ENCODE measurements around the gene IRF2BP2. TPM values are rescaled to one million over a fixed set of nuclear protein-coding genes. Genes with fewer than 3 reads are reported as not detected.

The IRF2BP2 gene
- total and polyA plus RNA-seq, 2 experiments from 2014 or later, result 68.2 to 135 TPM

- Histone ChIP-seq H3K4me3 (no peak overlapping the region), H4K20me1 (ENCODE audit: insufficient read depth, poor library complexity, severe bottlenecking) (no peaks in the 10 kb centered on the region), H3K4me2 (no peak overlapping the region), H3K9me2 (replicated peaks; ENCODE audit: insufficient read depth) (no peaks in the 10 kb centered on the region), H2AFZ (no peak overlapping the region), H3K4me1 (ENCODE audit: insufficient read depth) (peaks cover 42% of the 10 kb centered on the region), H3K36me3 (replicated peaks; ENCODE audit: insufficient read depth, low read depth) (no peaks in the 10 kb centered on the region), H3K79me2 (no peaks in the 10 kb centered on the region), H3K27ac (no peak overlapping the region), H3K27me3 (no peaks in the 10 kb centered on the region), H3K9me3 (ENCODE audit: low read depth) (no peaks in the 10 kb centered on the region)
- TF ChIP-seq EZH2 (IDR thresholded peaks at IDR 0.05; ENCODE audit: borderline replicate concordance), result no peak
- TF ChIP-seq EZH2phosphoT487 (IDR thresholded peaks at IDR 0.05; ENCODE audit: low read depth, severe bottlenecking, unreplicated experiment), result no peak
- no peak for TF ChIP-seq CTCF (IDR thresholded peaks at IDR 0.05; ENCODE audit: poor library complexity)
- WGBS (ENCODE audit: low lambda C conversion rate, missing lambda C conversion rate), result 95% methylated on average over 6 of the region's 6 CpGs
- DNase-seq (ENCODE audit: low spot score), result no peak
Measured at GRCh38 chr1:234626391-234626790, 16.4 kb upstream of the IRF2BP2 start.

GRCh38 chr1:234624724-234625117 lies 14.7 kb upstream of the IRF2BP2 start:
- DNase-seq (ENCODE audit: low spot score), result no peak
- Histone ChIP-seq H3K4me3 (no peak overlapping the region), H3K36me3 (replicated peaks; ENCODE audit: insufficient read depth, low read depth) (no peaks in the 10 kb centered on the region), H3K79me2 (no peaks in the 10 kb centered on the region), H4K20me1 (ENCODE audit: insufficient read depth, poor library complexity, severe bottlenecking) (no peaks in the 10 kb centered on the region), H3K4me2 (no peak overlapping the region), H3K27ac (peak overlapping the region; percentile 92), H3K9me2 (replicated peaks; ENCODE audit: insufficient read depth) (no peaks in the 10 kb centered on the region), H2AFZ (no peak overlapping the region), H3K9me3 (ENCODE audit: low read depth) (no peaks in the 10 kb centered on the region), H3K27me3 (no peaks in the 10 kb centered on the region), H3K4me1 (ENCODE audit: insufficient read depth) (peaks cover 58% of the 10 kb centered on the region)
- WGBS (ENCODE audit: low lambda C conversion rate, missing lambda C conversion rate), result 74% methylated on average over 3 of the region's 3 CpGs
- TF ChIP-seq CTCF (IDR thresholded peaks at IDR 0.05; ENCODE audit: poor library complexity) (no peak), EZH2phosphoT487 (IDR thresholded peaks at IDR 0.05; ENCODE audit: low read depth, severe bottlenecking, unreplicated experiment) (no peak), EZH2 (IDR thresholded peaks at IDR 0.05; ENCODE audit: borderline replicate concordance) (no peak)

GRCh38 chr1:234621657-234622335 lies 11.8 kb upstream of the IRF2BP2 start:
- no peak overlapping the region for H3K4me2 ChIP-seq
- peak overlapping the region; percentile 92 for H3K27ac ChIP-seq
- H4K20me1 ChIP-seq (ENCODE audit: insufficient read depth, poor library complexity, severe bottlenecking), result no peaks in the 10 kb centered on the region
- no peaks in the 10 kb centered on the region for H3K9me2 ChIP-seq (replicated peaks; ENCODE audit: insufficient read depth)
- no peaks in the 10 kb centered on the region for H3K79me2 ChIP-seq
- no peak overlapping the region for H3K4me3 ChIP-seq
- no peaks in the 10 kb centered on the region for H3K9me3 ChIP-seq (ENCODE audit: low read depth)
- H3K4me1 ChIP-seq (ENCODE audit: insufficient read depth), result peaks cover 77% of the 10 kb centered on the region
- DNase-seq (ENCODE audit: low spot score), result no peak
- H2AFZ ChIP-seq, result no peak overlapping the region
- H3K27me3 ChIP-seq, result no peaks in the 10 kb centered on the region
- TF ChIP-seq EZH2phosphoT487 (IDR thresholded peaks at IDR 0.05; ENCODE audit: low read depth, severe bottlenecking, unreplicated experiment) (no peak), CTCF (IDR thresholded peaks at IDR 0.05; ENCODE audit: poor library complexity) (no peak), EZH2 (IDR thresholded peaks at IDR 0.05; ENCODE audit: borderline replicate concordance) (no peak)
- 36% methylated on average over 7 of the region's 7 CpGs for WGBS (ENCODE audit: low lambda C conversion rate, missing lambda C conversion rate)
- H3K36me3 ChIP-seq (replicated peaks; ENCODE audit: insufficient read depth, low read depth), result no peaks in the 10 kb centered on the region
